CD4-positive, alpha-beta T cell treated with Interleukin-4 for 1 hour (primary cell): Measurements from ENCODE around the gene SPINT2.
"Not testable (repeated sequence)": the region's sequence is repeated elsewhere in the genome, so short reads cannot be mapped to it uniquely, and the experiment has no call there.

ENCODE experiments used
- DNase-seq, 2 donors: peaks; one replicate each; pipeline ENCODE4 v3.0.0-alpha.2; 2020 to 2022

SPINT2 gene

DNA sequence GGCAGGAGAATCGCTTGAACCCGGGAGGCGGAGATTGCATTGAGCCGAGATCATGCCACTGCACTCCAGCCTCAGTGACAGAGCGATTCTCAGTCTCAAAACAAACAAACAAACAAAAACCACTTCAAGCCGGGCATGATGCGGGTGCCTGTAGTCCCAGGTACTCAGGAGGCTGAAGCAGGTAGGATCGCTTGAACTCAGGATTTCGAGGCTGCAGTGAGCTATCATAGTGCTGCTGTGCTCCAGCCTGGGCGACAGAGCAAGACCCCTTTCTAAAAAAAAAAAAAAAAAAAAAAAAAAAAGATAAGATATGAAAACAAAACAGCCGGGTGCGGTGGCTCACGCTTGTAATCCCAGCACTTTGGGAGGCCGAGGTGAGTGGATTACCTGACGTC is 21.1 kb upstream of the SPINT2 start:
- no peak for DNase-seq

DNA sequence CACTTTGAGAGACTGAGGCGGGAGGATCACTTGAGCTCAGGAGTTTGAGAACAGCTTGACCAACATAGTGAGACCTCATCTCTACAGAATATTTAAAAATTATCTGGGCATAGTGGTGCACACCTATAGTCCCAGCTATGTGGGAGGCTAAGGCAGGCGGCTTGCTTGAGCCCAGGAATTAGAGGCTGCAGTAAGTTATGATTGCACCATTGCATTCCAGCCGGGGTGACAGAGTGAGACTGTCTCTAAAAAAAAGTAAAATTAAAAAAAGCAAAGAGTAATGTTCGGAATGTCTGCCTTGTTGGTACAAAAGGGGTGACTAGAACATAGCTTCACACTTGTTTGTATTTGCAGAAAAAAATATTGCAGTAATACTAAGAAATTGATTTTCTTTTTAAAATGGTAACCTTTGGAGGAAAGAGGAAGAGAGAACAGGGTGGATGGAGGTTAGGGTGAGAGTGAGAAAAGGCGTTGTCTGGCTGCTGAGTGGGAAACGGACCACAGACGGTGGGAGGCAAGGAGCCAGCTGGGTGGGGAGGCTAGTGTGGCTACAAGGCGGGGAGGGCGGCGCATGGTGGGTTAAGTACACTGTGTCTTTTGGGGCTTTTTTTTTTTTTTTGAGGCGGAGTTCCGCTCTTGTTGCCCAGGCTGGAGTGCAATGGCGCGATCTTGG is 18.4 kb upstream of the SPINT2 start:
- no peak for DNase-seq

DNA sequence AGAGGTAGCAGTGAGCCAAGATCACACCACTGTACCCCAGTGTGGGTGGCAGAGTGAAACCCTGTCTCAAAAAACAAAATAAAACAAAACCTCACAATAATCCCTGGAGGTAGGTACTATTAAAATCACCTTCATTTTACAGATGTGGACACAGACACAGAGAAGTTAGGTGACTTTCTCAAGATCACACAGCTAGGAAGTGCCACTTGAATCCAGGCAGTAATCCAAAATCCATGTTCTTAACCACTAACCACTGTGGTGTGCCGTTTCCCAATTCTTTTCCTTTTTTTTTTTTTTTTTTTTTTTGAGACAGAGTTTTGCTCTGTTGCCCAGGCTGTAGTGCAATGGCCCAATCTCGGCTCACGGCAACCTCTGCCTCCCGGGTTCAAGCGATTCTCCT is 17.2 kb upstream of the SPINT2 start:
- DNase-seq, result no peak

DNA sequence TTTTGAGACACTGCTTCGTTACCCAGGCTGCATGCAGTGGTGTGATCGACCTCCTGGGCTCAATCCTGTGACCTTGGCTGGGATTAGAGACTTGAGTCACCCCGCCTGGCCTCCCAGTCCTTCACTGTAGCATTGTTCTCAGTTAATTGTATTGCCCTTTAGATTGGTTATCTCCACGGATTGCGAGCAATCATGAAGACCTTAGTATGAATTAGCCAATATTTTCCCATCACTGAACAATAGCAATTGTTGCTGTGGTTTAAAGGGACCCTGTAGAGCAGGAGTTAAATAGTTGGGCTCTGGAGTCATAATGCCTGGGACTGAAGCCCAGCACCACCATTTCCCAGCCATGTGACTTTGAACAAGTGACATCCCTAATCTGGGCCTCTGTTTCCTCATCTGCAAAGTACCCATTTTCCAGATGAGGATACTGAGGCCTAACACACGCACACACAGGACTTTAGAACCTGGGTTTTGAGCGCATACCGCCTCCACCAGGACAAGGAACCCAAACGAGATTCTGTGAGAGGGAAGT is 16.6 kb upstream of the SPINT2 start:
- DNase-seq, result no peak

DNA sequence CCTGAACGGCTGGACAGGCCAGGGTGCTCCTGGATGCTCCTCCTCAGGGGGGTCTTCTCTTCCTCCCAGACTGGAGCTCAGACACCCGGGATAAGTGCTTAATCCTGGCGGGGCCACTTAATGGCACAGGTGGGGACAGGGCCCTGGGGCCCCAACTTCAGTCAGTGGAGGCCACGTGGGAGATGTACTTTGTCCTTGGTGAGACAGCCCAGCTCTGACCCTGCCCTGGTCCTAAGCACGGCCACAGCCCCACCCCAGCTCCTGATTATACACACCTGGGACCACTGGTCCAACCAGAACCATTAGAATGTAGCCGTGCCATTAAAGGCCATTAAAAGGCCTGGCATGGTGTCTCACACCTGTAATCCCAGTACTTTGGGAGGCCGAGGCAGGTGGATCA is 16.0 kb upstream of the SPINT2 start:
- no peak for DNase-seq

DNA sequence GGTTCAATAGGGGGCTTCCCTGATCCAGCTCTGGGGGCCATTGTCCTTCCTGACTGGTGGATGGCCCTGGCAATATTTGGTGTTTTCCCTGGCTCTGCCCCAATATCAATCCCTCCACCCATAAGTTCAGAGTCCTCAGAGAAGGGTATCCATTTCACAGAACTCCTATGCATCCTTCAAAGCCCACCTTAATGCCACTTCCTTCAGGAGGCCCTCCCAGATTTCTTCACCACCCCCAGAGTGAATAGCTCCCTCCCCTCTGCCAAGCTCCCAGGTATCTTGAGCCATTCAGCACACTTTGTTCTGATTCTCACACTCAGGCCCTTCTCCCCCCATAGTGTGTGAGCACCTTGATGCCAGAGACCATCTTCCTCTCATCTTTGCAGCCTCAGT is 13.9 kb upstream of the SPINT2 start:
- no peak for DNase-seq

DNA sequence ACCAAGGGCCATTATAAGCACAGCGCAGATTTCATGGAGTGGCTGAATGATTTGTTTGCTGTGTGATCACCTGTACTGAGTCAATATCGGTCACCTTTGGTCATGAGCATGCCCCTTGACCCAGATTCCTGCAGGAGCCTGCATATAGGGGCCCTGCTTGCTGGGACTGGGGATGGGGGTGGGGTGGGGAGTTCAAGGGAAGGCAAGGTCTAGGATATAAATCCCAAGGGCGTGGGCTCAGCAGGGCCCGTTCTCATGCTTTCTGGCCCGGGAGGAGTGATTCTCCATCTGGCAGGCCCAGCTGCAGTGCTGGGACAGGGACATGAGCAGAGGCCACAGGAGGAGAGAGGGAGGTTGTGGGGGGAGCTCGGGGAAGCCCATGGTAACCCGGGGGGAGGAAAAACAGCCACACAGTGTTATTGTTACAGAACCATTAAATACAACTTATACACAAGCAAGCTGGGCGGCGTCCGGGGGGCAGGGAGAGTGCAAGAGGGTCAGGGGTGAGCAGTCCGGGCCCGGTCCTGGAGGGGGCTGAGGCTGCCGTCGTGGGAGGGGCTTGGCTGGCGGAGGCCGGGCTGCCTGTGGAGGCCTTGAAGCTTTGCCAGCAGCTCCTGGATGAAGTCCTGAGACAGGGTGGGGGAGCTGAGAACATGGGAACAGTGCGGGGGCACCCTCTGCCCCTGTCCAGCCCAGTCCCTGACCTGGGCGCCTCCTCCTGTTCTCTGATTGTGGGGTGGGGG is 13.4 kb upstream of the SPINT2 start:
- no peak for DNase-seq

DNA sequence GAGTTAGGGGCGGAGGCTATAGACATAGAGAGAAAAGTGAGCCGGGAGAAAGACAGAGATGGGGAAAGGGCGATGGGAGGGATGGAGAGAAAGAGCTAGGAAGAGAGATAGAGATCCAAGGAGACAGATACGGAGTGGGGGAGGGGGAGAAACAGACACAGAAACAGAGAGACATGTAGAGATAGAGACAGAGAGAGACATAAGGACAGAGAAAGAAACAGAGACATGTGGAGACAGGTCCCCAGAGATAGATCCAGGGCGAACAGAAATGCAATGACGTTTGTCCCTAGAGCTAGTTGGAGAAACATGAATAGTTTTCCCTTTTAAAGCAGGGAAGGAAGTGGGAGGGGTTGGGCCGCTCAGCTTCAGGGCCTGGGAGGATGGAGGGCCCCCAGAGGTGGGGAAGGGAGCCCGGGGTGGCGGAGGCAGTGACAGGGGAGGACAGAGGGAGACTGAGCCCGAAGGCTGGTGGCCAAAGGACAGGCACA is 12.8 kb upstream of the SPINT2 start:
- DNase-seq, result no peak

DNA sequence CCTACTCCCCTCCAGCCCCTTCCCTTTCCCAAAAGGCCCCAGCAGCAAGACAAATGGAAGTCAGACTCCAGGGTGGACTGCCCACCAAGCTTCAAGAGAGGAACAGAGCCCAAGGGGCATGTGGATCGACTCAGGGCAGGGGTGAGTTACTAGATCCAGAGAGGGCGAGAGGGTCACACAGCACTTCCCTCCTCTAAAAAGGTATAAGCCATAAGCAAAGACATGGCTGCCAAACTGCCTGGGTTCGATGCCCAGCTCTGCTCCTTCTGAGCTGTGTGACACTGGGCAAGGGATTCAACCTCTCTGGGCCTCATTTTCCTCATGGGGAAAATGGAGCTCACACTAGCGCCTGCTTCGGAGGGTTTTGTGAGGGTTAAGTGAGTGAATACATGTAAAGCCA is 12.0 kb upstream of the SPINT2 start:
- DNase-seq, result no peak

DNA sequence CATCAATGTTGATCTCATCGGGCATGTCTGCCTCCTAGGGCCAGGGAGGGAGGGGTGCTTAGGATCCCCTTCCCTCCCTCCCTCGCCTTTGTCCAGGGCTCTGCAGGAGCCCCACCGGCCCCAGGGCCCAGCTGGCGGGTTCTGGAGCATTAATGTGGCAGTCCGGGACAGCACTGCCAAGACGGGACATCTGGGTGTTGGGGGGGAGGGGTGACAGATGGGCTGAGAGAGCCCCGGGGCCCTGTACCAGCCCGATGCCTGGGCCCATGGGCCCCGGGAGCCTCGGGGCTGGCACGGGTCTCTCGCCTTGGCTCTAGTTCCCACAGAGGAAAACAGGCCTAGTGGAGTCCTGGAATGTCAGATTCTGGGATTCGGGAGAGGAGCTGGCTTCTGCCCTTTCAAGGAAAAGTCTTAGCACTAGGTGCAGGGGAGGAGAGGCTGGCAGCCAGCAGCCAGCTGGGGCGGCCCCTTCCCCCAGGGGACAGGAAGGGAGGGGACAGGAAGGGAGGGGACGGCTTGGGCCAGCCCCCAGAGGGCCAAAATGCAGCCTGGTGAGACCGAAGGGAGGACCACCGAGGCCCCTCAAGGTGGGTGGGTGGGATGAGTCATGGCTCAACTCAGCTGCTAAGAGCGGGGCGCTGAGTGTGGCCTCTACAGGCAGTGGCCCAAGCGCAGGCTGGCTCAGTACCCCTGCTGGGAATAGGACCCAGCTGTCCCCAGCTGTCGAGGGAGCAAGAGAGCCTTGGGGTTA is 11.3 kb upstream of the SPINT2 start:
- DNase-seq, result no peak

DNA sequence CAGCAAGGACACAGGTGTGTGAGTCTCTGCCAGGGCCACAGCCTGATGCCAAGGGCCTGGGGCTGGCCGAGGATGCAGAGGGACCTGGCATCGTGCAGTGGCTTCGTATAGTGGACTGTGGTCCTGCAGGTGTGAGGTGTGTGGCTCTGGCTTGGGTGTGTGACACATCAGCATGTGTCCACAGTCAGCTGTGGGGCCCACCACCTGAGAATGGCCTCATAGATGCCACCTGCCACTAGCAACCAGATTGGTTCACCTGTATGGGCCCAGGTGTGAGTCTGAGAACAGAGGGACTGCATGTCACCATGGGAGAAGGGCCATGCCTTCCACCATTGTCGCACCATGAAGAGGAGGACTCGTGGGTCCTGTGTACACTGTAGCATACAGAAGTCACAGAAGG is 10.6 kb upstream of the SPINT2 start:
- no peak for DNase-seq

DNA sequence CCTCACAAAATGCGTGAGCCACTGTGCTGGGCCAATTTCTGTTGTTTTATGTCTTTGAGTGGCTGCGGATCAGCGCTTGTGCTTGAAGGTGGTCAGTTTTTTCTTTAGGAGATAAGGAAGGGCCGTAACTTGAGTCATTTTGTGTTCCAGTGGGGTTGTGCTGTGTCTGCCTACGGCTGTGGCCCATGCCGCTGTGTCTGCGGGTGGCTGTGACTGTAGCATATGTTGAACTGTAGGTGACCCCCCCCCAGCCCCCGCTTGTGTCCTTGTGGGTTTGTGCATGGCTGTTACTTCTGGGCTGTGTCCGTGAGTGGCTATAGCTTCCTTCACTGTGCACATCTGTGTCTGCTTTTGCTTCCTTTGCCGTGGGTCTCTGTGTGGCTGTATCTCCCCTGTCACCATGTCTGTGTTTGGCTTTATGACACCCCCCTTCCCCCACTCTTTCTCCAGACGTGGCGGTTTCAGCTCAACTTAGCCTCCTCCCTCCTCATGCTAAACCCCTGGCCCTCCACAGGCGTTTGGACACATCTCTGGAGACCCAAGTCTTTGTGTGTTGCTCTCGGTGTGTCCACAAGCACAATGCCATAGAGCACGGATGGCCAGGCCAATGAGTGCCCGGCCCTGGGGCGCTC is 8.9 kb upstream of the SPINT2 start:
- DNase-seq, result no peak

DNA sequence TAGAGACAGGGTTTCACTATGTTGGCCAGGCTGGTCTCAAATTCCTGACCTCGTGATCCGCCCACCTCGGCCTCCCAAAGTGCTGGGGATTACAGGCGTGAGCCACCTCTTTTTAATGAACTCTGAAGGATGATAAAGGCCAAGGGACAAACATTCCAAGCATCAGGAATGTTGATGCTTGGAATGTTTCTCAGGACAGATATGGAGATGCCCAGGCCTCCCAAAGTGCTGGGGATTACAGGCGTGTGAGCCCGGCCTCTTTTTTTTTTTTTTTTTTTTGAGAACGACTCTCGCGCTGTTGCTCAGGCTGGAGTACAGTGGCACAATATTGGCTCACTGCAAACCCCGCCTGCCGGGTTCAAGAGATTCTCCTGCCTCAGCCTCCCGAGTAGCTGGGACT is 2.4 kb upstream of the SPINT2 start:
- not testable (repeated sequence) for DNase-seq

DNA sequence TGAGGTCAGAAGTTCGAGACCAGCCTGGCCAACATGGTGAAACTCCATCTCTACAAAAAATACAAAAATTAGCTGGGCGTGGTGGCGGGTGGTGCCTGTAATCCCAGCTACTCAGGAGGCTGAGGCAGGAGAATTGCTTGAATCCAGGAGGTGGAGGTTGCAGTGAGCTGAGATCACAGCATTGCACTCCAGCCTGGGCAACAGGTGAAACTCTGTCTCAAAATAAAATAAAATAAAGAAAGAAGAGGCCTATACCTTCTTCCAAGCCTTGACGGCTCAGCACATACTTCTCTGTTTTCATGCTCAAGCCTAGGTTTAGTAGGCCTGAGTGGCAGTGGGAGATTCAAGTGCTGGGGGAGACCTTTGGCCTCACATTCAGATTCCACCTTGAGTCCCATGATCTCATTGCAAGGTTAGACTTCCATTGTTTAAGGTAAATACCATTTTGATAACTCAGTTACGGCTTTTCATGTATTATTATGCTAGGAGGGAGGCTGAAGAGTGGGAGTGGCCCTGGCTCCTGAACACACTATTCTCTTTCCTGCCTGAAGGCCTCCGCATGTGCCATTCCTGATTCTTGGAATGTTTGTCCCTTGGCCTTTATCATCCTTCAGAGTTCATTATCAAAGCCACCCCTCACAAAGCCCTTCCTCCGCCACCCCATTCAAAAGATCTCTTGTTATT is 1.6 kb upstream of the SPINT2 start:
- DNase-seq, result no peak

DNA sequence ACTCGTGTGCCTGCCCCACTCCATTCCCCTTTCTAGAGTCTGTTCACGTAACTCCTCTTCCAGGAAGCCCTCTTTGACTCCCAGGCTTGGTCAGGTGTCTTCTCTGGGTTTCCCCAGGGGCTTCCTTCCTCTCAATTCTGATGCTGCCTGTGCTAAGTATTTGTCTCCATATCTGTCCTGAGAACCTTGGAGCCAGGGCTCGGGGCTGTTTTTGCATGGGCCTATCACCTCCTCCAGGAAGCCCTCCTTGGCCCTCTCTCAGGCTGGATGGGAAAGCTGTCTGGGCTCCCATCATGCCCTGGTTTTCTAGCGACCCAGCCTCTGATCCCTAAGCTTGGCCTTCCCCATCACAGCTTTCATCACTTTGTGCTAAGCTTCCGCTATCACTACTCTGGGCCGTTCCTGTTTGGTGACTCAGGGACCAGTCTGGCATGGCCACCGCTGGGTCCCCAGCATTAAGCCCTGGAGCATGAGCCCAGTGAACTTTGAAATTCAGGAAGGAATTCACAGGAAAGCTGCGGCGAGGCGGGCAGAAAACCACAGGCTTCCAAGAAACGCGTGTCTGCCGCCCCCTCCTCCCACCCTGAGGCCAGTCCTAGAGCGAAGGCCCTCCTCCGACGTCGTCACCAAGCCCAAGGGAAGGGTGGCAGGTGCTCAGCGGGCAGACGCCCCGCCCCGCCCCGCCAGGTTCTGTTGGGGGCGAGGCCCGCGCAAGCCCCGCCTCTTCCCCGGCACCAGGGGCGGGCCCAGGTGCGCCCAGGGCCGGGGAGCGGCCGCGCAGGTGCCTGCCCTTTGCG is 486 bp upstream of the SPINT2 start:
- DNase-seq, result peak; percentile 90 to 93

DNA sequence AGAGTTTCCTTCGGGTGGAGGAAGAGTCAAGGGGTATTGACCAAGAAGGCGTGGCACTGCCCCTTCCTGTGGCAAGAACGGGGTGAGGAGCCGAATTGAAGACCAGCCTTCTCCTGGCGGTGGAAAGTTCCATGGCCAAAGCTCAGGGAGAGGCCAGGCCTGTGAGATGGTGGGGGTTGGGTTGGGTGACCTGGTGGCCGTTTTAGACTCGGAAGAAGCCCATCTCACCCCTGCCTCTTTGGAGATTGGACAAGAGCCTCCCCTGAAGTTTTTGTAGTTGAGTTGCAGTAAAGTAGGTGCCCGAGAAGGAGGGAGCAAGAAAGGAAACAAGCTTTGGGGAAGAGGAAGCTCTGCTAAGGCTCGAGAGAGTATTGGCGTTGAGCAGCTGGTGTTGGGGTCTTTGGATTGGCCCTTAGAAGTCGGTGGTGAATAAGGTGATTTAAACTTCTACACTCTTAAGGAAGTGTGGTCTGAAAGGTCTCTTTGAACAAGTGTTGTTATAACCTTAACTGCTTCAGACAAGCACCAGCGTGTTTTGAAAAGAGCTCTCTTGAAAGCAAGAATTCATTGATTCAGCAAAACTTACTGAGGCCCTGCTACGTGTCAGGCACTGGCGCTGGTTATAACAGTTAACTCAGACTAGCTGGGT is 964 bp downstream of the SPINT2 start:
- peak; percentile 10 to 33 for DNase-seq

DNA sequence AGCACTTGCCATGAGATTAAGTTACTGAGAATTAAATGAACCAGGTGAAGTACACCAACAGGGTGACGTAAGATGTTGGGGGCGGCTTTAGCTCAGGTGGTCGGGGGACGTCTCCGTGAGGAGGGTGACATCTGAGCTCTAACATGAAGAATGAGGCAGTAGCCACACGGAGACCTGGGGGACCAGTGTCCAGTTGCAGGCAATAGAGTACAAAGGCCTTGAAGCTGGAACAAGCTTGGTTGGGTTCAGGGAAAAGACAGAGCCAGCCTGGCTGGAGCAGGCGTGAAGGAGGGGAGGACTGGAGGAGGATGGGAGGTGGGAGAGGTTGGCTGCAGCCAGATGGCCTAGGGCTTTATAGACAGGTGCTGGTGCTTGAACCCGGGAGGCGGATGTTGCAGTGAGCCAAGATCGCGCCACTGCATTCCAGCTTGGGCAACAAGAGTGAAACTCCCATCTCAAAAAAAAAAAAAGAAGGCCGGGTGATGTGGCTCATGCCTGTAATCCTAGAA is 1.6 kb downstream of the SPINT2 start:
- no peak for DNase-seq

DNA sequence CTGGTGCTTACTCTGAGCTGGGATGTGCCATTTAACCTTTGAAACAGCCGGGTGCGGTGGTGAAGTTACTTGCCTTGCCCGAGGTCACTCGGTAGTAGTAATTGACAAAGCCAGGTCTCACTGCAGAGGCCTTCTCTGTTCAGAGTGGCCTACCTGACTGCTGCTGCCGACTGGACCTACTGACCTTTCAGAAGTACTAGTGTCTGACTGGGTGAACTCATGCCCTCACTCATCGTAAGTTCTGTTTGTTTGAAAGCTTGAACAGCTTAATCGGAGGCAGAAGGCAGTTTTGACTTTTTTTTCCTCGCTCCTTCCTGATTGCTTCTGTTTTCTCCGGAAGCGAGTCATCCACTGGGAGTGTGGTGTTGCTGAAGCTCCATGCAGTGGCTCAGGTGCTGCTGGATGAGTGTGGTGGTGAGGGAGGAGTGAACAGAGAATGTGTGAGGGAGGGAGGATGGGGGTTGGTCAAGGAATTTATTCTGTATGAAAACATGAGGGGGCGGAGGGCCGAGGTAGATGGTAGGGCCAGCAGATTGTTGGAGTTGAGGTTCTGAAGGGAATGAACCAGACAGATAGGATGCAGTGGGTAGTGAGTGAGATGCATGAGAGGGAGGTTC is 2.7 kb downstream of the SPINT2 start:
- no peak for DNase-seq

DNA sequence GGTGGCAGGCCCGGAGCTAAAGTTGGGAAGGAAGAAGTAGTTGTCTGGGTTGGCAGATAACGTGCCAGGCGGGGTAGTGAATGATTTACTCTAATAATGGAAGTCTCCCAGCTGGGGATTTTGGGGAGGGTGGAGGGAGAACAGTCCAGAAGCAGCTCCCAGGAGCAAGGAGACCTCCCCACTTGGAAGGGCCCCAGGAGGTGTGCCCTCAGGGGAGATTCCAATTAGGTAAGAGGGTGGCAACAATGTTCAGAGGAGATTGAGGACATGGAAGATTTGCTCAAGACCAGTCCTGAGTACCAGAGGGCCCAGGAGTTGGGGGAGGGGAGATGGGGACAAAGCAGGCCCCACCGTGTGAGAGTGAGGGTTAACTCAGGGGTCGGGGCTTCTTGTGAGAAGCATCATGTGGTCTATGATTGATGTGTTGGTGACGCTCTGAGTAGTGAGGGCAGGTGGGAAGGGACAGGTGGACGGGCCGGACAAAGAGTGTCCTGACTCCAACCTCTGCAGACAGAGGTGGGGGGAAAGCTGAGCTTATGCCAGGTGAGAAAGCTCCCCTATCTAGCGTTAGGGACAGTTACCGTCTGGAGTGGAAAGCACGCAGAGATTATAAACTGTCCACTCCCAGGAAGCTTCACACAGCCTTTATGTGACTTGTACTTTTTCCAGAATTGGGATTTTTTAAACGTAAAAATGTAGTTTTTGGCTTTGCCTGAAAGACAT is 3.5 kb downstream of the SPINT2 start:
- DNase-seq, result no peak

DNA sequence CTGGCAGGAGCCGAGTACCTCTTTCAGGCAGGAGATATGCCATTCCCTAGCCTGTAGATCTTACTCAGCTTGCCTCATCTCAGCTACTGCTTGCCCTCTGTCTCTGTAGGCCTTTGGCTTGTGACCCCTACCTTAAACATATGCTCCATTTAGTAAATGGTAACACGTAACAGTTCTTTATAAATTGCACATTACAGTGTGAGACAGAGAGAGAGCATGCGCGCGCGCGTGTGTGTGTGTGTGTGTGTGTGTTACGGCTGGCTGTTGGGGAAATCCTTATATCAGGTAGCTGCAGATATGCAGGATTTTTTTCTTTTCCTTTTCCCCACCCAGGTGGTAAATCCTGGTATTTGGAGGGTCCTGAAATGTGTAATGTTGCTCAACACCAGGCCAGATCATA is 4.2 kb downstream of the SPINT2 start:
- no peak for DNase-seq
